HG02610 (cell line): ENCODE measurements around the gene CELF2.

Experiments
- ATAC-seq: cut with Tn5 transposase; IDR thresholded peaks from one replicate; pipeline ENCODE4 v1.9.1; 2021; ENCODE audit warnings: mild to moderate bottlenecking, moderate library complexity; ENCODE audit not compliant: unreplicated experiment

The CELF2 gene

GRCh38 chr10:11242443-11243387 lies 225.0 kb downstream of the CELF2 start:
- ATAC-seq, result peak; percentile 43

DNA sequence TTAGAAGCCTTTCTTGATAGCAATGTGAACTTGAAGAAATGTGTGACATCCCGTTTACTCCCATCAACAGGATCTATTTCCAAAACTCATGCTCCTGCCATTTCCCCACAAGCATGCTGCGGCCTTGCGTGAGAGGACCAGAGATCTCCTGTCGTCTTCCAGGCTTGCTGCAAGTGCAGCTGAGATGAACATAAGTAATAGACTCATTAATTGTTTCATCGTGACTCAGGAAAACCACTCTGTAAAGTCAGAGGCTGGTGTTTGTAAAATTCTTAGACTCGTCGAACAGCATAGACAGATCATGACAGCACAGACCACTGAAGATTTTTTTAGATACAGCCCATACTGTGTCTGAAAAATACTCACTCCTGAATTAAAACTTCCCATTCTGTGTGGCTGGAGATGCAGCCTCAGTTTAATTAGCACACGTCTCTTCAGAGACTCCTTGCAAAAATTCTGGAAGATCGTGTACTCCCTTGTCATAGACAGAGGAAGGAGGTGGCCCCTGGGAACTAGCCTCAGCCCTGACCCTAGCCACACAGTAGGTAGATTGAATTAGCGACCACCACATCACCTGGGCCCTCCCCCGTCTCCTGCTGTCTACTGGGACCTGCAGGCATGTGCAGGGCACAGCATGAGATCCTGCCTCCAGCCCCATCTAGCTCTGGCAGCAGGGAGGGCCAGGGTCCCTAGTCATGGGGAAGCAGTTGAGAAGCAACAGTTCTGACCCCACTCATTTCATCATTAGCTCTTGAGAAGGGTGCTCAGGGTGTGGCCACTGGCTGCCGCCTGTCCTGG lies 226.0 kb downstream of the CELF2 start:
- ATAC-seq, result no peak

GRCh38 chr10:11245095-11245479 lies 227.4 kb downstream of the CELF2 start:
- ATAC-seq, result no peak

- ATAC-seq, result peak; percentile 48
Measured at GRCh38 chr10:11245510-11245909, 227.8 kb downstream of the CELF2 start.

- no peak for ATAC-seq
Measured at GRCh38 chr10:11245981-11246590, 228.4 kb downstream of the CELF2 start.

GRCh38 chr10:11246752-11247467 lies 229.2 kb downstream of the CELF2 start:
- peak; percentile 29 for ATAC-seq

DNA sequence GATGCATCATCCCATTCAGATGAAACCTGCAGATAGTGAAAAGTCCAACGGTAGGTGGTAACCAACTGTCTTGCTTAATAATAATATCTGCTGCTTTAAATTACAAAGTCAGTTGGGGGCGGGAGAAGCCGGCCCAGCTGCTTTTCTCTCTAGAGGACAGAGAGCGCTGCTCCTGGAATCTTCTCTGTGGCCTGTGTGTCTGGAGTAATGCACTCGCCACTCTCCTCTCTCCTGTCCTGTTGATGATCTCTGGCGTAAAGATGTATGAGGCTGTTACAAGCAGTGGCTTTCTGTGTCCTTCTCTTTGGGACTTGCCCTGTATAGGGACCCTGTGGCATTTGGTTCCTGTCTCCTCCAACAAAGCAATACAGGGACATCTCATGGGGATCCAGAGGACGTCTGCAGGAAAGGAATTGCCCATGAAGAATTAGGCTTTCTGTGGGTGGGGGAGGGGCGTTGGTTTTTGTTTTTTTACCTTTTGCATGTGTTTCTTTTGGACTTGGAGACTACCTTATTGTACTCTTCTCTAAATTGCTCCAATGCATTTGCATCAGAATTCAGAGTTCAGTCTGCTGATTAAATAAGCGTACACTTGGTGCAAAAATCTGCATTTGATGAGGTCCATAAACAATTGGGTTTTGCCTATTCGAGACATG lies 231.6 kb downstream of the CELF2 start:
- no peak for ATAC-seq

- ATAC-seq, result no peak
Measured at GRCh38 chr10:11249808-11250195, 232.1 kb downstream of the CELF2 start.

DNA sequence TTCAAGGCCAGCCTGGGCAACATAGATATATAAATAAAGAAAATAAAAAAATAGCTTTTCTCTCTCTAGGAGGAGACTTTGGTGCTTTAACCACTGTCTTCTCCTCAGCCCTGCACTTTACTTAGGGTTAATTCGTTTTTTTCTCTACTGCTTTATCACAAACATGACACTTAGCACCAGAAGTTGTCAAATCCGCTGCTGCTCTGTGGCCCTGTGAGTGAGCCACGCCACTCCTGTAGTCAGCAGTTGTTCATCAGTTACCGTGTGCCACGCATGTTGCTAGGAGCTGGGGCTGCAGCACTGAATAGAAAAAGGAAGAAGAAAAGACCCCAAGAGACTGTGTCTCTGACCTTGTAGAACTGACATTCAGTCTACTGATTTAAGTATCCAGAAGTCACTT lies 232.6 kb downstream of the CELF2 start:
- ATAC-seq, result no peak

GRCh38 chr10:11252887-11253286 lies 235.2 kb downstream of the CELF2 start:
- ATAC-seq, result no peak

- no peak for ATAC-seq
Measured at GRCh38 chr10:11253385-11254002, 235.8 kb downstream of the CELF2 start.

DNA sequence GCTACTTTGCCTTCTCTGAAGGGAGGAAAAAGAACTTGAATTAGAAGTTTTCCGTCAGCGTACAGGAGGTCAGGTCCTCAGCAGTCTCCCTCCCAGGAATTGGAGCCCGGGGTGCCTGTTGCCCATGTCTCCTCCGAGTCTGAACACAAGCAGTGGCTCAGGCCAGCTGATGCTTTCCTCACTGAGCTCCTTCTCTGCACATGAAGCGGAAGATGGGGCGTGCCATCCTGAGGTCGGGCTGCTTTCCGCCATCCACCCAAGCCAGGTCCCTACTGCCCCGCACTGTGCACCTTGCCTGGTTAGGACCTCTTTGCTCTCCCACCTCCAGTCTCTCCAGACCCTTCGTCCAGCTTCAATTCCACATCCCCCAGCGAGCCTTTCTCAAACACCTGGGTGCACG lies 237.5 kb downstream of the CELF2 start:
- ATAC-seq, result no peak

GRCh38 chr10:11255796-11256444 lies 238.2 kb downstream of the CELF2 start:
- ATAC-seq, result no peak

DNA sequence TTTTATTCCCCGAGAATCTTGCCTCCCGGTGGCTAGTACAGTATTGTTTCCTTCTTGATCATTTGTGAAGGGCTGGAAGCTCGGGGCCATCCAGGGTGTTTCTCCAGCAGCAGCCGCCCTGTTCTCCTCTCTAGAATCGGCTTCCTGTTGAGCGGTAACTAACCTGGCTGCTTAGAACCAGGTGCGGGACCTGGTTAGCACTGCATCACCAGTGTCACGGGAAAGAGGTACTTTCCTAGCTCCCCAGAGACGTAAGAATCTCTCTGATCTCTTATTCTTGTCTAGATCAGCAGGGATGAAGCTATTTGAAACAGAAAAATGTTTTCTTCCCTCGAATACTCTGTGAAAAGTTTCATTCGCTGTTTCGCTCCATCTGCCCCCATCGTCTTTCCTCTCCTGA lies 239.2 kb downstream of the CELF2 start:
- ATAC-seq, result no peak

GRCh38 chr10:11257440-11258090 lies 239.9 kb downstream of the CELF2 start:
- ATAC-seq, result no peak

DNA sequence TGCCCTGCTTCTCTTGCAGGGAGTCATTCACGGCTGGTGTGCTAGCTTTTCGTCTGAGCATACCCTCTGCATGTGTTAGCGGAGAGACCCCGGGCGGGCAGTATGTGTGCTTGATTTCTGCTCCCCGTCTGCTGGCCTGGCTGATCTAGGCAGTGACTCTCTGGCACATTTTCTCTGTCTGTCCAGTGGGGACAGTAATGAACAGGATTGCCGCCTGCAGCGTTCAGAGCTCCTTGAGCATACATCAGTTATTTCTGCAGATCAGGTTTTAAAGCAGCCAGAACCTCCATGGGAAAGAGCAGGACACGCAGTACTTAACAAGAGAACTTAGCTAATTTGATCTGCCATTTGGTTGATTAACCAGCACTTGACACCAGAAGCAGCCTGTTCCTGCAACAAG lies 242.5 kb downstream of the CELF2 start:
- no peak for ATAC-seq

- ATAC-seq, result no peak
Measured at GRCh38 chr10:11261143-11261542, 243.5 kb downstream of the CELF2 start.

GRCh38 chr10:11261687-11262493 lies 244.2 kb downstream of the CELF2 start:
- ATAC-seq, result peak; percentile 33
